Activated naive CD8-positive, alpha-beta T cell treated with anti-CD3 and anti-CD28 coated beads, Interleukin-2, amount 50 U/mL, for 16 hours (primary cell): ENCODE data around the gene COL19A1.

Experiments used
- DNase-seq: peaks from one replicate; pipeline ENCODE4 v3.0.0-alpha.2; 2020; ENCODE audit warnings: low read depth, low spot score

Gene COL19A1

DNA sequence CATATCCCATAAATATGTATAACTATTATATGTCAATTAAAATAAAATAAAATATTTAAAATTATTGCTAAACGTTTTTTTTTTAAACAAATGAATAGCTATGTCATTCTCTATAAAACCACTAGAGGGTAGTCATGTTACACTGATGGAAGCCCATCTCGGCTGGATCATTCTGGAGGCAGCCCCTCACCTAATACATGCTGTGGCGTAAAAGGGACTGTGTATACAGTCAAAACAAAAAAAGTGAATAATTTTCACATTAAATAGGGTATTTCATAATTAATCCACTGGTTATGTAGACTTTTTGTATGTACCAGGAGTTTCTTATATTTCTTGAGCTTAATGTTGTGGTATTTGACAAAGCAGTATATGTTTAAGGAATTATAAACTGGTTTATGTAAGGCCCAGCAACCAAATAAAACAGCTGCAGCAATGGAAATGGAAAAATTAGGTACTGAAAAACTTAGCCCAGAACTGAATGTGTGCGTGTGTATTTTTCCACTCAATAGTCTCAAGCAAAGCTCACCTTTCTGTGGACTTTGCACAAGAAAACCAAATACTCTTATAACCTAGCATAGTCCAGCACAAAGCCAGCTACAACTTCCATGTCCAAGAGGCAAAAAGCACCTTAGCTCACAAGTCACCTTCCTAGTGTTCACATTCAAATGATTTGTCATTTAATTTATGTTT, 354.8 kb downstream of the COL19A1 start:
- no peak for DNase-seq

DNA sequence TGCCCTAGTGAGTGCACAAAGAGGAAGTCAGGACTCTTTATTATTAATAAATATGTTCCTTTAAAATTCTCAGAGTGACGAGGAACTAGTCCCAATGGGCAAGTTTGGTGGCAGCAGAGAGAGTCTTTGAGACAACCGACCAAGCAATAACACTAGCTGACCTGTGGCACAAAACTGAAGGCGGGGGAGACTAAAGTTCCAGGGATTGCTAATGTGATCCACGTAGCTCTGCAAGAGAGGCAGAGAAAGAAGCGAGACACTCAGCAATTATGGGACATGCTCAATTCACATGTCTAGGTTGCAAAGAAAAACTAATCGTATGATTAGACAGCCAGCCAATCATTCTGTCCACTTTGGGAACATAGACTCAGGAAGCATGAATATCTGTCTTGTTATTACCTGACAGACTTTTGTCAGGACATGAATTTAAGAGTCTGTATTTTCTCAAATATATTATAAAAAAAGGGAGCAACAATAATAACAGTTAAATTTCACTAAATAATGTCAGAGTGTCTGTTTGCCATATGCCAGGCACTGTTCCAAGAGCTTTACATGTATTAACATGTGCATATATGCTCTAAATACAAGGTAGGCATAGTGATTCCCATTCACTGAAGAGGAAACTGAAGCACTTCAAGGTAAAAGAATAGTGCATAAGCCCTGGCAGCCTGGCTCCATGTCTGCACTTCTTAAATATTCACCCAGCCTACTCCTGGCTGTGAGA, 355.5 kb downstream of the COL19A1 start:
- no peak for DNase-seq

DNA sequence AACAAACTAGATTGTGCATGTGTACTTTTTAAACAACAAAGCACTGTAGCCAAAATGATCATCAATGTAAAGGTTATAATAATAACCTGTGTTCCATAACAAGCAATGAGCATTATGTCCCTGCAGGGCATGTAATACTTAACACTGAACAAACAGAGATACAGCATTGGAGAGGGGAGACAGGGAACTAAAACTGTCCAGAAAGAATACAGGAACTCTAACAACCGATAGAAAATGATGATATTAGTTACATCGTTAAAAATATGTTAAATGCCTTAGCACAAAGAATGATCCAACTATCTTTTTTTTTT, 356.0 kb downstream of the COL19A1 start:
- no peak for DNase-seq

DNA sequence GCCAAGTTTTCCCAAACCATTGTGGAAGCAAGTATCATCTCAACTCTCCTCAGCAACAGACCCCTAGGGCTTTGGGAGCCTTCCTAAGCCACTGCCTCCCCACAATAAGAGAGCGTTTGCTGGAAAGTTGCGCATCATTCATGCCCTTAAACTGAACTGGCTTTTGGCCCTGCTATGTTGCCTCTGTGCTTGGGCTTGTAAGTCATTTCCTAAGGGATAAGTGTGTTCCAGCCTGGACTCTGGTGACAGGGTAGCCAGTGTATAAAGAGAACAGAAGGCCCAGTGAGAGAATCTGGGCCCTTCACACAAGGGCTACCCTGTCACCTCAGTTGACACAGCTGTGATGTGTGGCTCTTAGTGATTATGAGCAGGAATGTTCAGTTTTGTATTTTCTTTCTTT, 358.7 kb downstream of the COL19A1 start:
- no peak for DNase-seq

DNA sequence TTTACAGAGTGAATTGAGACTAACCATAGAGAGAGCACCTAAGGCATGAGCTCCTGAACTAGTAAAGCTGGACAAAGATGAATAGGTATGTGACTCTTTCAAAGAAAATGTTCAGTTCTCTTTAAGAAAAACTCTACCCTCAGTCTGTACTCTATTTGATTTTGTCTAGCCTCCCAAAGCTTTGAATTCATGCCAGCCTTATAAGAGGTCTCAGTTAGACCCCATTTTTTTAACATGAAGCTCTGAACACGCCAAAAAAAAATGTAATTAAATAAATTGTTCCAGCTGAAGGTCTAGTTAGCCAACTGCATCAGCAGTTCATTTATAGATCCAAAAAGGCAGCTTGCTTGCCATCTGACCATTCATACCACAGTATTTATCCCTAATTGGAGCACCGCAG, 365.0 kb downstream of the COL19A1 start:
- DNase-seq, result no peak

DNA sequence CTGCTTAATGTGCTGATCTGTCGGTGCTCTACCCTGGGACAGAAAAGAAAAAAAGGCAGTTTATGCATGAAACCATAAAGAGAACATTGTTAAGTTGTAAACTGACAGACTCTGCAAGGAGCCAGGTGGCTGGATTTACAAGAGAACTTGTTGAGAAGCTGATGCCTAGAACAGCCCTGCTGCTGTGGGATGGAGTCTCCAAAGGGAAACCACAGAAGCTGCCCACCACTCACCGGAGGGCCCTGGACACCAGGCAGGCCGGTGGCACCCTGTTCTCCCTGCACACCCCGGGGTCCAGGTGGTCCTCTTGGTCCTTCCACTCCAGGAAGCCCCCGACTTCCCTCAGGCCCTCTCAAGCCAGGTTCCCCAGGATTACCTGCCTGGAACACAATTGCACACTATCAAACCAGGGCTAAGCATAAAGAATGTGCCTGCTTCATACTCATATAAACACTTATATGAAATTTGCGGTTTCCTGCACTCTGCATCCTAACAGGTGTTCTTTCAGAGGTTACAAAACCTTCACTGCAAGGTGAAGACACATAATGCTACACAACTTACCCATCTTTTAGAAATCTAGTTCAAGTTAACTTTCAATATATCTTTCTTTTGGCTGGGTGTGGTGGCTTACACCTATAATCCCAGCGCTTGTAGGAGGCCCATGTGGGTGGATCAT, 368.3 kb downstream of the COL19A1 start:
- no peak for DNase-seq

DNA sequence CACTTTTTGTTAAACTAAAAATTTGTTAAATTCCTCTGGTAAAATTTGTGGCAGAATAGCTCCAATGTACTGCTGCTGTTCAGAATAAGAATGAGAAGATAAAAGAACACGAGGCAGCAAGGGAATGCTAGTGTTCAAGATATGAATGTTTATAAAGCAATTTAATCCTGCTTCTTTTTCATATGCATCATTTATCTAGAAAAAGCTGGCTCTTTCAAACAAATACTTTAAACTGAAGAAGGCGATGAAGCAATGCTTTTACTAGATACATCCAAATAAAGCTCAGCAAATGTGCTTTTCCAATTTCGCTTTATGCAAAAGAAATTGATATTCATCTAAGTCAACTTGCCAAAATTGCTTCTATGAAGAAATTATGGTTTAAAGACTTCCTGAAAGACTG, 370.0 kb downstream of the COL19A1 start:
- DNase-seq, result no peak

DNA sequence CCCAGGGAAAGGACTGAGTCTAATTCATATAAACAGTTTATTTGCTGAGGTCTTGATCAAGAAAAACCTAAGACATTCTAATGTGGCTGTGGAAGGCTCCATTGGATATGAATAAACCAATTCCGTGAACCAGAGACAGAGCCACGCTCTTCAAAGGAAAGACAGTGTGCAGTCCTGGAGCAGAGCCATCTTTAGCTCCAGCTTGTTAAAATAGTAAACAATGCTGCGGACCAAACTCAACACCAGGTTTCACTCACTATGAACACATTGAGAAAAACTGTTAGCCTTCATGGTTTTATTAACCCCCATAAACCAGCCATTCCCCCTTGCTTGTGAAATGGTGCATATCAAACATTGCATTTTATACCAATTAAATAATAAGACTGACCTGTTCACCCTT, 374.7 kb downstream of the COL19A1 start:
- DNase-seq, result no peak

DNA sequence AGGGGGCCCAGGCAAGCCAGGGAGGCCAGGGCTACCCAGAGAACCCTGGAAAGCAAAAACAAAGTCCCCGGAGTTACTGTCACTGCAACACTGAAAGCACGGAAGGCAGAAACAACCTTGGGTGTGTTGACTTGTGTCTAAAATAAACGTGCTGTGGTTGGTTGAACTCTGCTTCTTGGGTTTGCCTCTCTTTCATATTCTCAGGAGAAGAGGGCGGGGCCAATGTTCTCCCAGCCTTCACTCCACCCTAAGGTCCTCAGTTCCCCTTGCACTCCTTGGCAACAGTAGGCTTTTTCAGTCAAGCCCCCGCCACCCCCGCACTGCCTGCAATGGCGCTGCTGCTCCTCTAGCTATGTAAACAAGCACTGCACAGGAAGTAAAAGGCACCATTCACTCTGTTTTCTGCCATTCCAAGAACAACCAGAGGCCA, 375.6 kb downstream of the COL19A1 start:
- no peak for DNase-seq

DNA sequence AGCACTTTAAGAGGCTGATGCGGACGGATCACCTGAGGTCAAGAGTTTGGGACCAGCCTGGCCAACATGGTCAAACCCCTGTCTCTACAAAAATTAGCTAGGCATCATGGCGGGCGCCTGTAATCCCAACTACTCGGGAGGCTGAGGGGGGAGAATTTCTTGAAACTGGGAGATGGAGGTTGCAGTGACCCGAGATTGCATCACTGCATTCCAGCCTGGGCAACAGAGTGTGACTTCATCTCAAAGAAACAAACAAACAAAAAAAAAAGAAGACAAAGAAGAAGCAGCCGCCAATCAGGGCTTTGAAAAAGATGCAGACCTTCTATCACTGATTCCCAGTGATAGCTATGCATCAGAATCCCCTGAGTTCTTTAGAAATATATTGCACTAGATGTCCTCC, 379.8 kb downstream of the COL19A1 start:
- DNase-seq, result no peak

DNA sequence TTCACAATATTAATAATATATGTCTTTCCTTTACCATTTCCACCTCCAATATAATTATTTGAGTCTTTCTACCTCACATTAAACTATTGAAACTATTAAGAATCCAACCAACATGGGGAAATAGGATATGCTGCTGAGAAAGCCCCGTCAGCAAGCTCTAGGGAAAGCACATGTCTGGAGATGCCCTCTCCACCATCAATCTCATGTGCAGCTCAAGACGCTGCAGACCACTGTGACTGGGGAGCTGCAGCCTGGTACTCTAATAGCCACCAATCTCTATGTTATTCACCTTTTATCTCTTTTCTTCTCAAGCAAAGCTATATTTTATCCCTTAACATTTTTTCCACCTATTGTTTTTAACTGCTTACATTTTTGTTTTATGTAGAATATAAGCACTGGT, 386.2 kb downstream of the COL19A1 start:
- no peak for DNase-seq

DNA sequence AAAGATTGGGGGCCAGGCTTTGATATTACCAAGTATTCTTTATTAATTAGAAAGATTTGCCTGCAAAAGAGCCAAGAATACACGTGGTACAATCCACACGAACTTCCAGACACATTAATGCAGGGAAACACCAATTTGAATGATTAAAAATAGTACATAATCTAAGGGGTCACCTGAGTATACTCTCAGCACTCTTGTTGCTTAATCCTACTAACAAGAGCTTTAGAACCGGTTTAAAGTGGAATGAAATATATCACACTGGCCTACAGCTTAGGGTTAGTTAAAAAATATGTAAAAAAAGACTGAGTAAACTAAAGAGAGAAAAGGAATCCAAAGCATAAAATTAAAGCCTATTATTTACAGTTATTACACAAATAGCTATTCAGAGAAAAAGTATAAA, 387.6 kb downstream of the COL19A1 start:
- no peak for DNase-seq

DNA sequence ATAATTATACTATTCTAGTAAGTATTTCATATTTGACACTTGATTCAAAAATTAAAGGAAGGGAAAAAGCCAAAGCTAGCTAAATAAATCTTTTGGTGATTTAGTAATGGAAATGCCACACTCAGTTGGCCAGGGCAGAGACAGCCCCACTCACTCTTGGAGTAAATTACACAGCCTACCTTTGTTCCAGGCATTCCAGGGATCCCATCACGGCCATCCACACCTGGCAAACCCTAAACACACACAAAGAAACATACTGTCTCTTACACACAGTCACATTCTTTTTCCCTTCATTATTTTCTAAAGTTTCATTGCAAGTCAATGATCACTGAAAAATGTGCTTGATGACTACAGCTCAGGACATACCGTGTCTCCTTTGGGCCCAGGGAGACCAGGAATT, 388.4 kb downstream of the COL19A1 start:
- no peak for DNase-seq

DNA sequence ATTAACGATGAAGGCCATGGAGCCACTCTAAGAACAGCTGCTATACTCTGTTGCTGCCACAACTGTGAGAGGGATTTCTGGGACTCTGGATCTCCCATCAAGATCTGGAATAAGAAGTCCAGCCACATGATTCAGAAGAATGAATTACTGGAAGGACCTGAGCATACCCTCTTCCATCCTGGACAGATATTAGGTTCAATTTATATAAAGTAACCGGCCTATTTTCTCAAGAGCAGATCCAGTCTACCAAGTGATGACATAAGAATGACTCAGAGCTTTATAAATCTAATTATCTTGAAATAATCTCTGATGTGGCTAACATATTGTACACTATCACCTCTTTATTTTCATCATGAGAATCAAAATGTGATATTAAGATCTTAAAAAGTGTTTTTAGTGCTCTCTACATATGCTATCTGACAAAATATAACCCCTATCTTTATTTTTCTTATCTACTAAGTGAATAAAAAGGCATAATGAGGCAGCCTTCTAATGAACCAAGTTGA, 391.5 kb downstream of the COL19A1 start:
- DNase-seq, result no peak

DNA sequence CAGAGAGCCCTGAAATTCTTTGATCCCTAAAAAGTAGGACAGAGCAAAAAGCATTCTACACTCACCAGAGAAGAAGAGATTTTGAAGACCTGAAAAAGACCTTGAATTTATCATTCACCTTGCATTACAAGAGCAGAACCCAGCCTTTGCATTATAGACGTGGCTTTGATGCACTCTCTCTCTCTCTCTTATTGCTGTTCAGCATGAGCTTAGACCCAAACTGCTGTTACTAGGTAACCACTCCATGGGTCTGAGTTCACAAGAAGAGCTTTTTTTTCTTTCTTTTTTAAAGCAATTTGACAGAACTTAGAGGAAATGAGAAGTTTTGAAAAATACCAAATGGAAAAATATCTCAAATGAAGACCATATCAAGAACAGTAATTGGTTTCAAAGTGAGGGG, 392.1 kb downstream of the COL19A1 start:
- no peak for DNase-seq
